ENCODE data around the gene FGL2. TPM values are rescaled to one million over a fixed set of nuclear protein-coding genes. Genes with fewer than 3 reads are reported as not detected.
"Not testable (repeated sequence)": the region's sequence is repeated elsewhere in the genome, so short reads cannot be mapped to it uniquely, and the experiment has no call there.

FGL2 gene
- total RNA-seq, 4 donors from 2014 or later = 5.9 to 69.3 (median 17.5) TPM

DNA sequence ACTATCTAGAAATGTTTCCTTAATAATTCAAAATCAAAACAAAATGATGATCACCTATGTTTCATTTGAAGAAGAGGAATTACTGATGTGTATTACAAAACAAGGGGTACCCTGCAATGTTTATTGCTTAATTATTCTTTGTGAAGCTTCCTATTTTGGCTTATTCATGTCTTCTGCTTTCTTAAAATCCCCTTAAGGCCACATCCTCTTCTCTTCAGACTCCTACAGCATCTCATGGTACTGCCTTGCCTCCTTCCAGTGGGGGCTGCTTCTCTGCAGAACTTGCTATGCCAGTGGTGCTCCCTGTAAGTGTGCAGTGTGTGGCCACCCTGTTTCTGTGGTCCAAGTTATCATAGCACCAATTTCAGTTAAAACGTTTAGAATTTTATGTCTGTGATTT lies 42.2 kb downstream of the FGL2 start:
- no peak for TF ChIP-seq POLR2A (IDR thresholded peaks at IDR 0.05)
- TF ChIP-seq, protein P1, sequence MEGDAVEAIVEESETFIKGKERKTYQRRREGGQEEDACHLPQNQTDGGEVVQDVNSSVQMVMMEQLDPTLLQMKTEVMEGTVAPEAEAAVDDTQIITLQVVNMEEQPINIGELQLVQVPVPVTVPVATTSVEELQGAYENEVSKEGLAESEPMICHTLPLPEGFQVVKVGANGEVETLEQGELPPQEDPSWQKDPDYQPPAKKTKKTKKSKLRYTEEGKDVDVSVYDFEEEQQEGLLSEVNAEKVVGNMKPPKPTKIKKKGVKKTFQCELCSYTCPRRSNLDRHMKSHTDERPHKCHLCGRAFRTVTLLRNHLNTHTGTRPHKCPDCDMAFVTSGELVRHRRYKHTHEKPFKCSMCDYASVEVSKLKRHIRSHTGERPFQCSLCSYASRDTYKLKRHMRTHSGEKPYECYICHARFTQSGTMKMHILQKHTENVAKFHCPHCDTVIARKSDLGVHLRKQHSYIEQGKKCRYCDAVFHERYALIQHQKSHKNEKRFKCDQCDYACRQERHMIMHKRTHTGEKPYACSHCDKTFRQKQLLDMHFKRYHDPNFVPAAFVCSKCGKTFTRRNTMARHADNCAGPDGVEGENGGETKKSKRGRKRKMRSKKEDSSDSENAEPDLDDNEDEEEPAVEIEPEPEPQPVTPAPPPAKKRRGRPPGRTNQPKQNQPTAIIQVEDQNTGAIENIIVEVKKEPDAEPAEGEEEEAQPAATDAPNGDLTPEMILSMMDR (IDR thresholded peaks at IDR 0.05) = no peak
- Histone ChIP-seq H3K27ac (no peak overlapping the region), H3K9me3 (no peaks in the 10 kb centered on the region), H3K27me3 (no peaks in the 10 kb centered on the region), H3K4me1 (no peaks in the 10 kb centered on the region), H3K4me3 (no peak overlapping the region), H3K36me3 (no peaks in the 10 kb centered on the region)
- intact Hi-C loops (cut with DNase I; ENCODE audit: low total_unique reads) = no loop called here
- DNase-seq = no peak

DNA sequence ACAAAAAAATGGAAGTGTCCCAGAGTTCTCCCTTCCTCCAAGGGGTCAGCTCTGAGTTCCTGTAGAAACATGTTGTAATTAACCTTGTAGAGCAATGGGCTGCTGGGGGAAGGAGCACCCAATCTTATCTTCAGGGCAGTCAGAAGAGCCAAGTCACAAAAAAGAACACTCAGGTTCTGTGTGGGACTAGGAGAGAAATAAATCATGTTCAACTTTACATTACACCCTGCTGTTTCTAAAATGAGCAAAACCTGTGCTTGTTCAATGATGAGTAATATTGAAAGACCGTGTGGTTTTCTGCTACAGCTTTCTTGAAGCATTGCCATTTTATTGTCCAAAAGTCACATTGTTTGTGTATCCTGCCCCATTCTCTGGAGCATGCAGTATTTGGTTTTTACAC lies 42.6 kb downstream of the FGL2 start:
- DNase-seq, H3K27ac ChIP-seq: not testable (repeated sequence)

DNA sequence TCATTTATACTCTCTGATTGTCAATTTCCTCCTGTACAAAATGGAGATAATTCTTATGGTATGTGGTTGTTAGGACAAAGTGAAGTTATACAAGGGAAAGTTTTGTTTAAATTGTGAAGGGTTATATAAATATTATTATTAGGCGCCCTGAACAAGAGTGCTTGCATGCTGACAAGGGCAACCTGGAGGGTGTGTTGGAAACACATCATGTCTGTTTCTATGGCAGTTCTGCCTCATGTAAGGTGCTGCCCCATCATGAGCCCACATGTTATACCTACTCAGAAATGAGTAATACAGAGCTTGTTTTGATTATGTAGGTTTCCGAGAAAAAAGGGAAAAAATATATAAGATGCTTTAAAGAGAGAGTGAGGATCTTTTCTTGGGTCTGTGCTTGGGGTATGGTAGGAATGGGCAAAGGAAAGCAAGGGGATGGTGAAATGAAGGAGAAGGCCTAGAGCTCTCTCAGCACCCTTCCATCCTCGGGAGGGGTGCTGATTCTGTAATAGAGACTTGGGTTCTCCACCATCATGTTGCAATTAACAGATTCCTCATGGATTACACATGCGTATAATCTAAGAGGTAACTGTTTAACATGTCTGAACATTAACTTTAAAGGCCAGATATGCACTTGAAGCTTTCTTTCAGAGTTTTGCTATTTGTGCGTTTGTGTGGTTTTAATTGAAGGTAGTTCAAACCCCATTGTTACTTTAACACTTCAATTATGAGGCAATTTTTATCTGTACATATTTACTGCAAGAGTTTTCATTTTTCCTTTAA lies 43.8 kb downstream of the FGL2 start:
- H3K27me3 ChIP-seq; intact Hi-C loops (cut with DNase I; ENCODE audit: low total_unique reads); H3K4me3 ChIP-seq; H3K4me1 ChIP-seq; DNase-seq; H3K9me3 ChIP-seq; H3K36me3 ChIP-seq; H3K27ac ChIP-seq: not testable (repeated sequence)

More for the DNA sequence above, 42.6 kb downstream of the FGL2 start:
- H3K9me3 ChIP-seq; H3K36me3 ChIP-seq; H3K4me3 ChIP-seq; H3K4me1 ChIP-seq; H3K27me3 ChIP-seq; intact Hi-C loops (cut with DNase I; ENCODE audit: low total_unique reads): not testable (repeated sequence)

GRCh38 chr7:77154917-77155464 lies 44.6 kb downstream of the FGL2 start:
- H3K27me3 ChIP-seq; intact Hi-C loops (cut with DNase I; ENCODE audit: low total_unique reads); H3K4me1 ChIP-seq; DNase-seq; H3K27ac ChIP-seq; H3K4me3 ChIP-seq; H3K9me3 ChIP-seq; H3K36me3 ChIP-seq: not testable (repeated sequence)

- H3K27me3 ChIP-seq; H3K27ac ChIP-seq; intact Hi-C loops (cut with DNase I; ENCODE audit: low total_unique reads); DNase-seq; H3K9me3 ChIP-seq; H3K4me1 ChIP-seq; H3K4me3 ChIP-seq; H3K36me3 ChIP-seq: not testable (repeated sequence)
Observed at GRCh38 chr7:77152232-77152631, 47.4 kb downstream of the FGL2 start.

Other genes starting within 250 kb of the FGL2 start
- gene SPDYE17, start 167.5 kb downstream of the FGL2 start, total RNA-seq = not detected
- 1 to 10 TPM in 2 of 4 donors, under 1 TPM in 1, not detected in 1; 0.69 to 2.6 (median 1.6) TPM for gene SPDYE18, start 137.3 kb downstream of the FGL2 start, total RNA-seq
- 10 to 100 TPM; 12.8 to 34.0 (median 29.3) TPM for gene CCDC146, start 77.2 kb downstream of the FGL2 start, total RNA-seq
- gene GSAP, start 216.5 kb upstream of the FGL2 start, total RNA-seq = 10 to 100 TPM in 2 of 4 donors, 1 to 10 TPM in 2; 3.6 to 24.1 (median 13.1) TPM